Measurements from ENCODE around the gene RPS6KC1. TPM values are rescaled to one million over a fixed set of nuclear protein-coding genes. Genes with fewer than 3 reads are reported as not detected.

Gene RPS6KC1
- total and polyA plus RNA-seq, 2 donors from 2014 or later, result 6.3 to 13.8 TPM

DNA sequence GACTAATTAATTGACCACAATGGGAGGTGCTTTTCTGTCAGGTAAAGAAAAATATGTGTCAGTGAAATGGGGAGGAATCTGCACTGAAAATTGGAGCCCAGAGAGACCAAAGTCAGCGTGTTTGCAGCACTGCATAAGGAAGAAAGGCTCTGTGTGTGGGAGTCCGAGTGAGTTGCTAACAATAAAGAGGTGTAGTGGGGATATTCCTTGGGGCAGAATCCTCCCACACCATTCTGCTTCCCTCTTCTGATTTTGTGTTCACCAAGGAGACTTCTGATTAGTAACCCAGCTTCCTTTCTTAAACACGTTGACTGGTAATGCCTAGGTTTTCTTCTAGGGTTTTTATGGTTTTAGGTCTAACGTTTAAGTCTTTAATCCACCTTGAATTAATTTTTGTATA is 240.5 kb downstream of the RPS6KC1 start:
- Histone ChIP-seq H3K36me3 (ENCODE audit: control insufficient read depth in 2 of 3, insufficient read depth in 3 of 3, low read length in 3 of 3) (no peaks in the 10 kb centered on the region), H3K9me3 (ENCODE audit: control insufficient read depth in 2 of 3, insufficient read depth in 1 of 3, low read length in 3 of 3) (peaks cover 0 to 5% (median 0%) of the 10 kb centered on the region in 3 donors), H3K4me3 (ENCODE audit: low read length in 3 of 3) (no peak overlapping the region), H3K27ac (ENCODE audit: low read depth in 2 of 2, low read length in 2 of 2) (no peak overlapping the region), H3K9ac (ENCODE audit: low read length in 3 of 3) (no peak overlapping the region), H3K27me3 (ENCODE audit: control insufficient read depth, insufficient read depth, low read length) (no peaks in the 10 kb centered on the region), H3K4me1 (ENCODE audit: control insufficient read depth in 2 of 3, insufficient read depth in 2 of 3, low read depth in 1 of 3, low read length in 3 of 3) (no peaks in the 10 kb centered on the region)
- FAIRE-seq (no peak), DNase-seq (no peak)
- TF ChIP-seq, protein P1, sequence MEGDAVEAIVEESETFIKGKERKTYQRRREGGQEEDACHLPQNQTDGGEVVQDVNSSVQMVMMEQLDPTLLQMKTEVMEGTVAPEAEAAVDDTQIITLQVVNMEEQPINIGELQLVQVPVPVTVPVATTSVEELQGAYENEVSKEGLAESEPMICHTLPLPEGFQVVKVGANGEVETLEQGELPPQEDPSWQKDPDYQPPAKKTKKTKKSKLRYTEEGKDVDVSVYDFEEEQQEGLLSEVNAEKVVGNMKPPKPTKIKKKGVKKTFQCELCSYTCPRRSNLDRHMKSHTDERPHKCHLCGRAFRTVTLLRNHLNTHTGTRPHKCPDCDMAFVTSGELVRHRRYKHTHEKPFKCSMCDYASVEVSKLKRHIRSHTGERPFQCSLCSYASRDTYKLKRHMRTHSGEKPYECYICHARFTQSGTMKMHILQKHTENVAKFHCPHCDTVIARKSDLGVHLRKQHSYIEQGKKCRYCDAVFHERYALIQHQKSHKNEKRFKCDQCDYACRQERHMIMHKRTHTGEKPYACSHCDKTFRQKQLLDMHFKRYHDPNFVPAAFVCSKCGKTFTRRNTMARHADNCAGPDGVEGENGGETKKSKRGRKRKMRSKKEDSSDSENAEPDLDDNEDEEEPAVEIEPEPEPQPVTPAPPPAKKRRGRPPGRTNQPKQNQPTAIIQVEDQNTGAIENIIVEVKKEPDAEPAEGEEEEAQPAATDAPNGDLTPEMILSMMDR (IDR thresholded peaks at IDR 0.05; ENCODE audit: borderline replicate concordance, extremely low read depth, insufficient read depth), result no peak
- intact Hi-C loops (cut with DNase I), result no loop called here

- DNase-seq (no peak), FAIRE-seq (no peak)
- intact Hi-C loops (cut with DNase I), result no loop called here
- Histone ChIP-seq H3K36me3 (ENCODE audit: control insufficient read depth in 2 of 3, insufficient read depth in 3 of 3, low read length in 3 of 3) (no peaks in the 10 kb centered on the region), H3K27me3 (ENCODE audit: control insufficient read depth, insufficient read depth, low read length) (no peaks in the 10 kb centered on the region), H3K4me1 (ENCODE audit: control insufficient read depth in 2 of 3, insufficient read depth in 2 of 3, low read depth in 1 of 3, low read length in 3 of 3) (no peaks in the 10 kb centered on the region), H3K9ac (ENCODE audit: low read length in 3 of 3) (no peak overlapping the region), H3K4me3 (ENCODE audit: low read length in 3 of 3) (no peak overlapping the region), H3K9me3 (ENCODE audit: control insufficient read depth in 2 of 3, insufficient read depth in 1 of 3, low read length in 3 of 3) (peaks cover 0 to 13% (median 5%) of the 10 kb centered on the region in 3 donors), H3K27ac (ENCODE audit: low read depth in 2 of 2, low read length in 2 of 2) (no peak overlapping the region)
- TF ChIP-seq, protein P1 (IDR thresholded peaks at IDR 0.05; ENCODE audit: borderline replicate concordance, extremely low read depth, insufficient read depth), result no peak
These were observed 241.6 kb downstream of the RPS6KC1 start for GRCh38 chr1:213292614-213293013.

- Histone ChIP-seq H3K4me1 (ENCODE audit: control insufficient read depth in 2 of 3, insufficient read depth in 2 of 3, low read depth in 1 of 3, low read length in 3 of 3) (no peaks in the 10 kb centered on the region), H3K4me3 (ENCODE audit: low read length in 3 of 3) (no peak overlapping the region), H3K9ac (ENCODE audit: low read length in 3 of 3) (no peak overlapping the region), H3K27me3 (ENCODE audit: control insufficient read depth, insufficient read depth, low read length) (no peaks in the 10 kb centered on the region), H3K36me3 (ENCODE audit: control insufficient read depth in 2 of 3, insufficient read depth in 3 of 3, low read length in 3 of 3) (no peaks in the 10 kb centered on the region), H3K9me3 (ENCODE audit: control insufficient read depth in 2 of 3, insufficient read depth in 1 of 3, low read length in 3 of 3) (peaks cover 0 to 13% (median 5%) of the 10 kb centered on the region in 3 donors), H3K27ac (ENCODE audit: low read depth in 2 of 2, low read length in 2 of 2) (no peak overlapping the region)
- intact Hi-C loops (cut with DNase I), result no loop called here
- no peak for DNase-seq
- TF ChIP-seq, protein P1 (IDR thresholded peaks at IDR 0.05; ENCODE audit: borderline replicate concordance, extremely low read depth, insufficient read depth), result no peak
- FAIRE-seq, result no peak
These were observed 244.8 kb downstream of the RPS6KC1 start for GRCh38 chr1:213295860-213296259.

DNA sequence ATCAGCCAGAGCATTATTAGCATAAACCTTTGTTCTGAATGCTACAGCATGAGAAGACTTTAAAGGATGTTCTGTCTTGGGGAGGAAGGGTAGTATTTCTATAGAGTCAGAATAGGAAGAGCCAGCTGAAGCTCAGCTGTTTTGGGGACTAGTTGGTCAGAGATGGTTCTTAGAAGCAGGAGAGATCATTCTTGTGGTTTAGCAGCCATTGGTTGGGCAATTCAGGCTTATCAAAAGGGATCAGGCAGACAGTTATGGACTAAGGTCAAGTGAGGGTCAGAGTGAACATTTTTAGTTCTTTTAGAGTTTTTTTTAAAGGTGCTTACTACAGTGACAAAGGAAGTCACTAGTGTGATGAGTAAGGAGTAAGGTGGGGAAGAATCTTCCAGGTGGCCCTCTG is 245.5 kb downstream of the RPS6KC1 start:
- FAIRE-seq, result no peak

More for the DNA sequence above, 245.5 kb downstream of the RPS6KC1 start:
- no peak overlapping the region for H3K4me3 ChIP-seq (ENCODE audit: low read length in 3 of 3)
- H3K27ac ChIP-seq (ENCODE audit: low read depth in 2 of 2, low read length in 2 of 2), result no peak overlapping the region
- intact Hi-C loops (cut with DNase I), result no loop called here
- H3K9ac ChIP-seq (ENCODE audit: low read length in 3 of 3), result no peak overlapping the region
- TF ChIP-seq, protein P1 (IDR thresholded peaks at IDR 0.05; ENCODE audit: borderline replicate concordance, extremely low read depth, insufficient read depth), result no peak
- no peaks in the 10 kb centered on the region for H3K4me1 ChIP-seq (ENCODE audit: control insufficient read depth in 2 of 3, insufficient read depth in 2 of 3, low read depth in 1 of 3, low read length in 3 of 3)
- H3K36me3 ChIP-seq (ENCODE audit: control insufficient read depth in 2 of 3, insufficient read depth in 3 of 3, low read length in 3 of 3), result no peaks in the 10 kb centered on the region
- DNase-seq, result no peak
- H3K9me3 ChIP-seq (ENCODE audit: control insufficient read depth in 2 of 3, insufficient read depth in 1 of 3, low read length in 3 of 3), result peaks cover 0 to 13% (median 5%) of the 10 kb centered on the region in 3 donors
- no peaks in the 10 kb centered on the region for H3K27me3 ChIP-seq (ENCODE audit: control insufficient read depth, insufficient read depth, low read length)
